ENCODE results near the gene LDLRAD4.

DNA sequence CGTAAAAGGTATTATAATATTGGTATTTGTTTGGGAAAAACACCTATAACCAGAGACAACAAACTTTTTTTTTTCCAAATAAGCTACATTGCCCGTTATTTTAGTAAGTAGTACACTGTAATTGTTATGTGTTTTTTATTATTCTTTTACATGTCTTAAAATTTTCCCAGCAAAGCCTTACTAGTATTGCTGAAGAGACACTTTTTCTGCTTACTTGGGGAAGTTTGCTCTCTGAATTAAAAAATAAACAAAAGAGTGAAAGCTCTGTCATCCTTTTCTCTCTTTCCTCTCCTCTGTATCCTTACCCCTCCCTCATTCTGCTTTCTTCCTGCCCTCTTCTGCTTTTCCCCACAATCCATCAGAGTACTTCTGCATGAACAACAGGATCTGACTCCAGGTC, 25.6 kb upstream of the LDLRAD4 start:
- no peak for TF ChIP-seq POLR2A (IDR thresholded peaks at IDR 0.05)
- no peak for TF ChIP-seq POLR2AphosphoS5 (IDR thresholded peaks at IDR 0.05)
- TF ChIP-seq, protein P1, sequence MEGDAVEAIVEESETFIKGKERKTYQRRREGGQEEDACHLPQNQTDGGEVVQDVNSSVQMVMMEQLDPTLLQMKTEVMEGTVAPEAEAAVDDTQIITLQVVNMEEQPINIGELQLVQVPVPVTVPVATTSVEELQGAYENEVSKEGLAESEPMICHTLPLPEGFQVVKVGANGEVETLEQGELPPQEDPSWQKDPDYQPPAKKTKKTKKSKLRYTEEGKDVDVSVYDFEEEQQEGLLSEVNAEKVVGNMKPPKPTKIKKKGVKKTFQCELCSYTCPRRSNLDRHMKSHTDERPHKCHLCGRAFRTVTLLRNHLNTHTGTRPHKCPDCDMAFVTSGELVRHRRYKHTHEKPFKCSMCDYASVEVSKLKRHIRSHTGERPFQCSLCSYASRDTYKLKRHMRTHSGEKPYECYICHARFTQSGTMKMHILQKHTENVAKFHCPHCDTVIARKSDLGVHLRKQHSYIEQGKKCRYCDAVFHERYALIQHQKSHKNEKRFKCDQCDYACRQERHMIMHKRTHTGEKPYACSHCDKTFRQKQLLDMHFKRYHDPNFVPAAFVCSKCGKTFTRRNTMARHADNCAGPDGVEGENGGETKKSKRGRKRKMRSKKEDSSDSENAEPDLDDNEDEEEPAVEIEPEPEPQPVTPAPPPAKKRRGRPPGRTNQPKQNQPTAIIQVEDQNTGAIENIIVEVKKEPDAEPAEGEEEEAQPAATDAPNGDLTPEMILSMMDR (IDR thresholded peaks at IDR 0.05): no peak
- TF ChIP-seq EP300 (IDR thresholded peaks at IDR 0.05): no peak

Measured in upper lobe of left lung (tissue), 4 donors.